Panc1 (cell line): ENCODE data around the gene GCNT3.

ENCODE experiments used
- POLR2AphosphoS5 ChIP-seq: IDR thresholded peaks from 2 replicates; pipeline ENCODE4 v1.6.1; 2012; ENCODE audit warnings: mild to moderate bottlenecking, low read depth, low read length, moderate library complexity
- SIN3A ChIP-seq: IDR thresholded peaks from 2 replicates; pipeline ENCODE4 v1.6.1; 2012; ENCODE audit warnings: low read depth, mild to moderate bottlenecking, low read length, moderate library complexity, borderline replicate concordance; ENCODE audit not compliant: insufficient read depth
- TCF7L2 ChIP-seq: IDR thresholded peaks from 2 replicates; pipeline ENCODE4 v1.6.1; 2011; ENCODE audit warnings: mild to moderate bottlenecking, low read depth, low read length, inconsistent platforms
- TF ChIP-seq, protein P1 (sequence below): fragments of 450-650 bp; IDR thresholded peaks from 2 replicates; pipeline ENCODE4 v1.5.1; 2017; ENCODE audit warnings: mild to moderate bottlenecking
- TF ChIP-seq, protein P2 (sequence below), 2 experiments: IDR thresholded peaks; 2 replicates each; pipeline ENCODE4 v1.6.1; 2011 to 2012; ENCODE audit warnings: low read depth in 2 of 2, control low read depth in 1 of 2, low read length in 1 of 2, mild to moderate bottlenecking in 1 of 2, moderate library complexity in 1 of 2; ENCODE audit not compliant: insufficient read depth in 1 of 2

DNA sequence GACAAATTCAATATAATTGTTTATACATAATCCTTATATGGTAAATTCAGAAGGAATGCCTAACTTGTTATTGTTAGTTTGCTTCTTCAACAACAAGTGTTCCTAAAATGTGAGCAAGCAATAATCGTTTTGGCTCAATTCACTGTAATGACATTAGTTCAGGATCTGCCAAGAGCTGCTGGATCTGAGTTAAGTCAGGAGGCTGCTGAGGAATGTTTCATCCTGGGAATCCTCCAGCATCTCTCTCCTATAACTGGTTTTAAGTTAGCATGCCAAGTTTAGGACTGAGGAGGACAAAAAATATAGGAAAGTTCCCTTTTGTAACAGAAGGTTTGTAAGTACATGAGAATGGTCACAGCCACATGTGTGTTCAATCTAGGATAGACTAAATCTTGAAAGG is 50.7 kb downstream of the GCNT3 start:
- TF ChIP-seq, protein P1, sequence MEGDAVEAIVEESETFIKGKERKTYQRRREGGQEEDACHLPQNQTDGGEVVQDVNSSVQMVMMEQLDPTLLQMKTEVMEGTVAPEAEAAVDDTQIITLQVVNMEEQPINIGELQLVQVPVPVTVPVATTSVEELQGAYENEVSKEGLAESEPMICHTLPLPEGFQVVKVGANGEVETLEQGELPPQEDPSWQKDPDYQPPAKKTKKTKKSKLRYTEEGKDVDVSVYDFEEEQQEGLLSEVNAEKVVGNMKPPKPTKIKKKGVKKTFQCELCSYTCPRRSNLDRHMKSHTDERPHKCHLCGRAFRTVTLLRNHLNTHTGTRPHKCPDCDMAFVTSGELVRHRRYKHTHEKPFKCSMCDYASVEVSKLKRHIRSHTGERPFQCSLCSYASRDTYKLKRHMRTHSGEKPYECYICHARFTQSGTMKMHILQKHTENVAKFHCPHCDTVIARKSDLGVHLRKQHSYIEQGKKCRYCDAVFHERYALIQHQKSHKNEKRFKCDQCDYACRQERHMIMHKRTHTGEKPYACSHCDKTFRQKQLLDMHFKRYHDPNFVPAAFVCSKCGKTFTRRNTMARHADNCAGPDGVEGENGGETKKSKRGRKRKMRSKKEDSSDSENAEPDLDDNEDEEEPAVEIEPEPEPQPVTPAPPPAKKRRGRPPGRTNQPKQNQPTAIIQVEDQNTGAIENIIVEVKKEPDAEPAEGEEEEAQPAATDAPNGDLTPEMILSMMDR: no peak
- TF ChIP-seq, protein P2, sequence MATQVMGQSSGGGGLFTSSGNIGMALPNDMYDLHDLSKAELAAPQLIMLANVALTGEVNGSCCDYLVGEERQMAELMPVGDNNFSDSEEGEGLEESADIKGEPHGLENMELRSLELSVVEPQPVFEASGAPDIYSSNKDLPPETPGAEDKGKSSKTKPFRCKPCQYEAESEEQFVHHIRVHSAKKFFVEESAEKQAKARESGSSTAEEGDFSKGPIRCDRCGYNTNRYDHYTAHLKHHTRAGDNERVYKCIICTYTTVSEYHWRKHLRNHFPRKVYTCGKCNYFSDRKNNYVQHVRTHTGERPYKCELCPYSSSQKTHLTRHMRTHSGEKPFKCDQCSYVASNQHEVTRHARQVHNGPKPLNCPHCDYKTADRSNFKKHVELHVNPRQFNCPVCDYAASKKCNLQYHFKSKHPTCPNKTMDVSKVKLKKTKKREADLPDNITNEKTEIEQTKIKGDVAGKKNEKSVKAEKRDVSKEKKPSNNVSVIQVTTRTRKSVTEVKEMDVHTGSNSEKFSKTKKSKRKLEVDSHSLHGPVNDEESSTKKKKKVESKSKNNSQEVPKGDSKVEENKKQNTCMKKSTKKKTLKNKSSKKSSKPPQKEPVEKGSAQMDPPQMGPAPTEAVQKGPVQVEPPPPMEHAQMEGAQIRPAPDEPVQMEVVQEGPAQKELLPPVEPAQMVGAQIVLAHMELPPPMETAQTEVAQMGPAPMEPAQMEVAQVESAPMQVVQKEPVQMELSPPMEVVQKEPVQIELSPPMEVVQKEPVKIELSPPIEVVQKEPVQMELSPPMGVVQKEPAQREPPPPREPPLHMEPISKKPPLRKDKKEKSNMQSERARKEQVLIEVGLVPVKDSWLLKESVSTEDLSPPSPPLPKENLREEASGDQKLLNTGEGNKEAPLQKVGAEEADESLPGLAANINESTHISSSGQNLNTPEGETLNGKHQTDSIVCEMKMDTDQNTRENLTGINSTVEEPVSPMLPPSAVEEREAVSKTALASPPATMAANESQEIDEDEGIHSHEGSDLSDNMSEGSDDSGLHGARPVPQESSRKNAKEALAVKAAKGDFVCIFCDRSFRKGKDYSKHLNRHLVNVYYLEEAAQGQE (IDR thresholded peaks at IDR 0.05; ENCODE audit: insufficient read depth in 1 of 2, low read depth in 2 of 2, low read length in 1 of 2): no peak
- TF ChIP-seq SIN3A (no peak), POLR2AphosphoS5 (no peak), TCF7L2 (no peak)
